HAP-1 (cell line): ENCODE results near the gene CFAP20DC.
"Not testable (repeated sequence)": the region's sequence is repeated elsewhere in the genome, so short reads cannot be mapped to it uniquely, and the experiment has no call there.

Source experiments
- DNase-seq, 2 experiments: peaks; one replicate each; pipeline ENCODE4 v3.0.0-alpha.2; 2016 to 2020; ENCODE audit warnings: low spot score in 2 of 2
- H3K27me3 ChIP-seq: fragments of 250-450 bp; sonication (Bioruptor Pico); 2 replicates; pipeline ENCODE4 v1.5.1; 2020; ENCODE audit warnings: low read depth, mild to moderate bottlenecking, moderate library complexity
- H3K36me3 ChIP-seq: fragments of 250-450 bp; sonication (Bioruptor Pico); replicated peaks from 2 replicates; pipeline ENCODE4 v1.5.1; 2020; ENCODE audit warnings: mild to moderate bottlenecking
- H3K4me1 ChIP-seq: fragments of 250-450 bp; sonication (Bioruptor Pico); 2 replicates; pipeline ENCODE4 v1.5.1; 2020; ENCODE audit warnings: mild to moderate bottlenecking
- H3K4me3 ChIP-seq: fragments of 250-450 bp; sonication (Bioruptor Pico); 2 replicates; pipeline ENCODE4 v1.5.1; 2020; ENCODE audit warnings: mild to moderate bottlenecking, moderate library complexity
- H3K9me3 ChIP-seq: fragments of 250-450 bp; sonication (Bioruptor Pico); 2 replicates; pipeline ENCODE4 v1.5.1; 2020; ENCODE audit warnings: mild to moderate bottlenecking, moderate library complexity
- in situ Hi-C: fragments of 300-500 bp; cut with MboI; formaldehyde crosslinking; loops from 3 replicates; pipeline ENCODE4 v1.14.3; 2020; ENCODE audit warnings: low sequenced_read_pairs, inconsistent platforms, mixed read lengths

The CFAP20DC gene

DNA sequence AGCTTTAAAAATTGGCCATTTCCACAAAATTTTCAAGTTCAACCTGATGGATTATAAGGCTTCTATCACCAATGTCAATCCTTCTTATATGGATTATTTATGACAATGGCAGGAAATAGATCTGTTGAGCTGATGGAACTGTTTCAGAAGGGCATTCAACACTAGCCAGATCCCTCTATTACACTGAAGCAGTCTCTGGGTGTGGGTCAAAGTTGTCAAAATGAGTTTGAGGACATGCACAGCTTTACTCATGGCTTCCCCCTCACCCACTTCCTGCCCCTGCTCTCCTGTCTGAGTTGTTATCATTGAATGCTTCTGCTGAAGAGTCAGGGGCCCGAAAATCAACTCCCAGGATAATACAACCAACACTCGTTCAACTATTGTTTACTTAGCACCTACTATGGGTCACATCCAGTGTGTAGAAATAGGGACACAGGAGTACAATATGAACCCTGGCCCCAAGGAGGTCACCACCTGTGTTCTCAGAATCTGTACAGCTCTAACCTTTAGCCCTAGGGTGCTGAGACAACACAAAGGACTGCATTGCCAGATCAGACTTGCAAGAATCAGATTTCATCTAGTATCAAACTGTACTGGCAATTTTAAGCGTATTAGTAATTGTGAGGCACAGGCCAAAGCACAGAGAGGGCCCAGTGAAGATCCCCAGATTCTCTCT, 341.6 kb downstream of the CFAP20DC start:
- no peaks in the 10 kb centered on the region for H3K9me3 ChIP-seq
- no peaks in the 10 kb centered on the region for H3K27me3 ChIP-seq
- H3K4me3 ChIP-seq, result no peak overlapping the region
- no peak for DNase-seq
- no peaks in the 10 kb centered on the region for H3K36me3 ChIP-seq
- in situ Hi-C loops, result no loop called here
- no peaks in the 10 kb centered on the region for H3K4me1 ChIP-seq

- in situ Hi-C loops, result no loop called here
- no peaks in the 10 kb centered on the region for H3K36me3 ChIP-seq
- no peaks in the 10 kb centered on the region for H3K9me3 ChIP-seq
- no peaks in the 10 kb centered on the region for H3K27me3 ChIP-seq
- no peaks in the 10 kb centered on the region for H3K4me1 ChIP-seq
- H3K4me3 ChIP-seq, result no peak overlapping the region
- DNase-seq, result no peak
These were observed 342.4 kb downstream of the CFAP20DC start for GRCh38 chr3:58707390-58707930.

GRCh38 chr3:58706395-58707167, 343.2 kb downstream of the CFAP20DC start:
- Histone ChIP-seq H3K9me3 (no peaks in the 10 kb centered on the region), H3K4me1 (no peaks in the 10 kb centered on the region), H3K4me3 (no peak overlapping the region), H3K36me3 (no peaks in the 10 kb centered on the region), H3K27me3 (no peaks in the 10 kb centered on the region)
- in situ Hi-C loops, result no loop called here
- no peak for DNase-seq

GRCh38 chr3:58704745-58705144, 345.1 kb downstream of the CFAP20DC start:
- H3K27me3 ChIP-seq, result no peaks in the 10 kb centered on the region
- in situ Hi-C loops, result no loop called here
- no peaks in the 10 kb centered on the region for H3K36me3 ChIP-seq
- DNase-seq, result no peak
- no peak overlapping the region for H3K4me3 ChIP-seq
- H3K9me3 ChIP-seq, result no peaks in the 10 kb centered on the region
- H3K4me1 ChIP-seq, result no peaks in the 10 kb centered on the region

GRCh38 chr3:58704304-58704703, 345.5 kb downstream of the CFAP20DC start:
- H3K4me3 ChIP-seq, H3K27me3 ChIP-seq, H3K4me1 ChIP-seq, H3K9me3 ChIP-seq, DNase-seq, in situ Hi-C loops, H3K36me3 ChIP-seq: not testable (repeated sequence)

DNA sequence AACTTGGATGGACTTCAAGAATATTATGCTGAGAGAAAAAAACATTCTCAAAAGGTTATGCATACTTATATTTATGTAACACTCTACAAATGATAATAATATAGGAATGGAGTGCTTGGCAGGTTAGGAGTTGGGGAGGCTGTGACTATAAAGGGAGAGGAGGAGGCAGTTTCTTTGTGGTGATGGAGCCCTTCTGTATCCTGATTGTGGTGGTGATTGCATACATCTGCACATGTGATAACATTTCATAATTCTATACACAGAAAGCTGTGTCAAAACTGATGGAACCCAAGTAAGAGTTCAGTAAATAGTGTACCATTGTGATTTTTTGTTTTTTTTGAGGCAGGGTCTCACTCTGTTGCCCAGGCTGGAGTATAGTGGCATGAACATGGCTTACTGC, 351.6 kb downstream of the CFAP20DC start:
- Histone ChIP-seq H3K4me1 (no peaks in the 10 kb centered on the region), H3K36me3 (no peaks in the 10 kb centered on the region), H3K4me3 (no peak overlapping the region), H3K9me3 (peaks cover 2% of the 10 kb centered on the region; the same call in 1 of the 2 replicates), H3K27me3 (no peaks in the 10 kb centered on the region)
- in situ Hi-C loops, result no loop called here
- no peak for DNase-seq

DNA sequence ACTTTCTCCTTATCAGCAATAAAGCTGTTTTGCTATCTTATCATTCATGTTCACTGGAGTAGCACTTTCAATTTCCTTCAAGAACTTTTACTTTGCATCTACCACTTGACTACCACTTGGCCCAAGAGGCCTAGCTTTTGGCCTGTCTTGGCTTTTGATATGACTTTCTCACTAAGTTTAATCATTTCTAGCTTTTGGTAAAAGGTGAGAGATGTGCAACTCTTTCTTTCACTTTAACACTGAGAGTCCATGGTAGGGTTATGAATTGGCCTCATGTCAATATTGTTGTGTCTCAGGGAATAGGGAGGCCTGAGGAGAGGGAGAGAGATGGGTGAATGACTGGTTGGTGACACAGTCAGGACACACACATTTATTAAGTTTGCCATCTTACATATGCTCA, 352.3 kb downstream of the CFAP20DC start:
- no peak for DNase-seq
- Histone ChIP-seq H3K4me3 (no peak overlapping the region), H3K4me1 (no peaks in the 10 kb centered on the region), H3K36me3 (no peaks in the 10 kb centered on the region), H3K27me3 (no peaks in the 10 kb centered on the region), H3K9me3 (peaks cover 2% of the 10 kb centered on the region; the same call in 1 of the 2 replicates)
- in situ Hi-C loops, result no loop called here

- H3K4me3 ChIP-seq, H3K27me3 ChIP-seq, H3K9me3 ChIP-seq, H3K4me1 ChIP-seq, H3K36me3 ChIP-seq, in situ Hi-C loops, DNase-seq: not testable (repeated sequence)
These were observed 353.0 kb downstream of the CFAP20DC start for GRCh38 chr3:58696813-58697212.

DNA sequence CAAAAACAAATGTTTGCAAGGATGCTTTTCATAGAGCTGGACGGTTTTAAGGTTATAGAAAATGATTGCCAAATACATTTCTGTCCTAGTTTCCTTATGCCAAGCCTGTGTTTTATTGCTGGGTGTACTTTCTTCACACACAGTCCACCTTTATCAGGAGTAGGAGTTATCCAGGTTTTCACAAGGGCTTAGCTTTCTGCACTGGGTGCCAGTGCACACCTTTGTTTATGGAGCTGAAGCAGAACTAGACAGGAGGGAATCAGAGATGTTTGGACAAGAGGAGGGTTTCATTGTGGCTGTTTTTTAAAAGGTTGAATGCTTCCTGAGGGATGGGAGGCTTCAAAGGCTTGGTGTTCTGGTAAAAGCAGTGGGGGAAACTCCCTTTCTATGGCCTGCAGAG, 353.7 kb downstream of the CFAP20DC start:
- Histone ChIP-seq H3K4me1 (no peaks in the 10 kb centered on the region), H3K9me3 (peaks cover 9% of the 10 kb centered on the region), H3K36me3 (no peaks in the 10 kb centered on the region), H3K27me3 (no peaks in the 10 kb centered on the region), H3K4me3 (no peak overlapping the region)
- in situ Hi-C loops, result no loop called here
- no peak for DNase-seq

DNA sequence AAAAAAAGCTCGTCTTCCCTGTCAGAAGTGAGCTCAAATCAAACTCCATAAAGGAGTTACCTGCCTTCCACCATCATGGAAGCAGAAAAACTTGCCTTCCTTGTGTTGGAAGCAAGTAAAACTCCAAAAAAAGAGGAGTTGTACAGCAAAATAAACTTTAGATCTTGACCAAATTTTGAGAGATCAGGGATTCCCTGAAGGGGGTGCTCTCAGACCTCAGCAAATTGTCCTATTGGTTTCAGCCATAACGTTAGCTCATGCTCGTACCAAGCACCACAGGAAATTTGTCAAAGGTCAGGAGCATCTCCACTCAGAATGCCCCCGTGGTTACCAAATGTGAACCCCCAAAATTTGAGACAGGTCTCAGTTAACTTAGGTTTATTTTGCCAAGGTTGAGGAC, 354.5 kb downstream of the CFAP20DC start:
- in situ Hi-C loops, H3K9me3 ChIP-seq, H3K4me1 ChIP-seq: not testable (repeated sequence)

GRCh38 chr3:58693940-58694850, 355.6 kb downstream of the CFAP20DC start:
- in situ Hi-C loops, result no loop called here
- DNase-seq, result no peak
- Histone ChIP-seq H3K4me1 (no peaks in the 10 kb centered on the region), H3K36me3 (no peaks in the 10 kb centered on the region), H3K27me3 (no peaks in the 10 kb centered on the region), H3K9me3 (peaks cover 9% of the 10 kb centered on the region), H3K4me3 (no peak overlapping the region)

More for the DNA sequence above, 354.5 kb downstream of the CFAP20DC start:
- H3K27me3 ChIP-seq, H3K36me3 ChIP-seq, DNase-seq, H3K4me3 ChIP-seq: not testable (repeated sequence)

GRCh38 chr3:58692484-58692883, 357.3 kb downstream of the CFAP20DC start:
- DNase-seq, result no peak
- Histone ChIP-seq H3K4me3 (no peak overlapping the region), H3K9me3 (peaks cover 9% of the 10 kb centered on the region), H3K27me3 (no peaks in the 10 kb centered on the region), H3K36me3 (no peaks in the 10 kb centered on the region), H3K4me1 (no peaks in the 10 kb centered on the region)
- in situ Hi-C loops, result no loop called here
